ENCODE measurements around the gene MIPOL1.

DNA sequence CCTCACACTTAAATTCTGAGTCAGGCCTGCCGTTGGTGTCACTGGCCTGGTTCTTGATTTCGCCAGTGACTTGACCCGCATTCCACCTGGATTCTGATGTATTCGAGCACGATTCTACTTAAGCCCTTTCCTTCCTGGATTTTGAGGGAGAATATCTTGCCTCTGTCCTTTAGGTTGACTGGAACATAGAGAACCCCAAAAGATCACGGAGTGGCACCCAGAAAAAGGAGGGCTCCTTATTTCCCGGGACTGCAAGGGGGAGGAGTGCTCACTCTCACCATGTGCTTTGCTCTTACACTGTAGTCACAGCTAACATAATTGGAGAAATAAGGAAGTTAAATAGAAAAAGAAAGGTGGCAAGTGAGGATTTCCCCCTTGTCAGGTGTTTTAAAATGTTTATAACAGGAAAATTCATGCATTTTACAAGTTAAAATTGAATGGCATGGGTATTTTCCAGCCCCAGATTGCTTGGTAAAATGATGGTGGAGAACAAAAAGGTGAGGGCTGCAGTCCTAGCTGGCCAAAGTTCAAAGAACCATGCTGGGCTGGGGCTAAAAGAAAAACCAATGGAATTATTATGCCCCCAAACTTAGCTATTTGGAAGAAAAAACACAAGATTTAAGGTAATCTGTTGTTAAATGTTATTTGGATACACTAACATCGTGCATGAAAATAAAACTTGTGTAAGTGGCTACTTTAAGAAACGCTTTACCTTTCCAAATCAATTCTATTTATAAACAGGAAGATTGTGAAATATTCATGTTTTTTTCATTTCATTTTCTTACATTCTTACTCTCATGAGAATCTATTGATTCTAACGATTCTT is 388.4 kb downstream of the MIPOL1 start:
- TF ChIP-seq SIN3A (IDR thresholded peaks at IDR 0.05; ENCODE audit: low read depth) (no peak), ELF1 (IDR thresholded peaks at IDR 0.05; ENCODE audit: borderline replicate concordance, low read depth) (no peak), EGR1 (IDR thresholded peaks at IDR 0.05; ENCODE audit: low read depth) (no peak), JUND (IDR thresholded peaks at IDR 0.05) (no peak)

All from HCT116 (cell line).